Measurements from ENCODE around the gene USP28.

GRCh38 chr11:113906516-113906915 is 31.1 kb upstream of the USP28 start:
- TF ChIP-seq EZH2phosphoT487 (IDR thresholded peaks at IDR 0.05) = no peak
- no peak for TF ChIP-seq CTCF (IDR thresholded peaks at IDR 0.05)
